Testis (tissue), 3 donors: ENCODE data around the gene PRKAR1A. TPM values are rescaled to one million over a fixed set of nuclear protein-coding genes. Genes with fewer than 3 reads are reported as not detected.

Experiments
- DNase-seq: peaks from one replicate; pipeline ENCODE4 v3.0.0-alpha.2; 2019
- H3K27ac ChIP-seq, 2 donors: fragments of 200-600 bp; sonication (generic); one replicate each; pipeline ENCODE4 v1.5.1; 2019
- H3K27me3 ChIP-seq: fragments of 200-600 bp; sonication (generic); one replicate; pipeline ENCODE4 v1.5.1; 2019
- H3K36me3 ChIP-seq: fragments of 200-600 bp; sonication (generic); one replicate; pipeline ENCODE4 v1.5.1; 2017; ENCODE audit warnings: low read depth; ENCODE audit errors: missing control alignments
- H3K4me1 ChIP-seq: fragments of 200-600 bp; sonication (generic); one replicate; pipeline ENCODE4 v1.5.1; 2019
- H3K4me3 ChIP-seq, 2 donors: fragments of 200-600 bp; sonication (generic); one replicate each; pipeline ENCODE4 v1.5.1; 2017 to 2019
- H3K9me3 ChIP-seq: fragments of 200-600 bp; sonication (generic); one replicate; pipeline ENCODE4 v1.5.1; 2017
- POLR2A ChIP-seq: fragments of 450-650 bp; IDR thresholded peaks from one replicate; pipeline ENCODE4 v1.6.1; 2017; ENCODE audit warnings: antibody characterized with exemption, mild to moderate bottlenecking, moderate library complexity
- WGBS, 2 donors: methylation state at CpG; one replicate each; pipeline ENCODE4 v1.1.5; 2018; 5-methylcytosine and 5-hydroxymethylcytosine counted together
- intact Hi-C: fragments of 100-400 bp; cut with DNase I; formaldehyde crosslinking; loops from one replicate; pipeline ENCODE4 v1.15.1; 2023; ENCODE audit warnings: low total_unique reads
- polyA plus RNA-seq: library from polyadenylated mRNA; stranded (reverse); fragments of 350-450 nt; fragmentation: Illumina TruSeq; extraction: RNeasy Lipid Tissue Mini Kit (QIAGEN cat#74804); gene quantifications from one replicate; pipeline ENCODE4 v1.2.3, GENCODE V29; 2014; ENCODE audit warnings: low read depth, low replicate concordance; ENCODE audit not compliant: insufficient read depth
- total RNA-seq, 2 donors: library from RNA; depleted of rRNA; stranded (reverse); fragments of >200 nt; gene quantifications; one replicate each; pipeline ENCODE4 v1.2.3, GENCODE V29; 2016
- TF ChIP-seq, protein P1 (sequence below), 3 experiments: fragments of 450-650 bp in 2 of 3; fragments of 200-600 bp in 1 of 3; sonication (generic) in 1 of 3; IDR thresholded peaks; one replicate each; pipeline ENCODE4 v1.5.1; 2016 to 2019; ENCODE audit warnings: antibody characterized with exemption in 3 of 3, mild to moderate bottlenecking in 2 of 3, moderate library complexity in 1 of 3

Gene PRKAR1A
- total and polyA plus RNA-seq, 3 donors from 2014 or later: 279 to 375 (median 319) TPM

DNA sequence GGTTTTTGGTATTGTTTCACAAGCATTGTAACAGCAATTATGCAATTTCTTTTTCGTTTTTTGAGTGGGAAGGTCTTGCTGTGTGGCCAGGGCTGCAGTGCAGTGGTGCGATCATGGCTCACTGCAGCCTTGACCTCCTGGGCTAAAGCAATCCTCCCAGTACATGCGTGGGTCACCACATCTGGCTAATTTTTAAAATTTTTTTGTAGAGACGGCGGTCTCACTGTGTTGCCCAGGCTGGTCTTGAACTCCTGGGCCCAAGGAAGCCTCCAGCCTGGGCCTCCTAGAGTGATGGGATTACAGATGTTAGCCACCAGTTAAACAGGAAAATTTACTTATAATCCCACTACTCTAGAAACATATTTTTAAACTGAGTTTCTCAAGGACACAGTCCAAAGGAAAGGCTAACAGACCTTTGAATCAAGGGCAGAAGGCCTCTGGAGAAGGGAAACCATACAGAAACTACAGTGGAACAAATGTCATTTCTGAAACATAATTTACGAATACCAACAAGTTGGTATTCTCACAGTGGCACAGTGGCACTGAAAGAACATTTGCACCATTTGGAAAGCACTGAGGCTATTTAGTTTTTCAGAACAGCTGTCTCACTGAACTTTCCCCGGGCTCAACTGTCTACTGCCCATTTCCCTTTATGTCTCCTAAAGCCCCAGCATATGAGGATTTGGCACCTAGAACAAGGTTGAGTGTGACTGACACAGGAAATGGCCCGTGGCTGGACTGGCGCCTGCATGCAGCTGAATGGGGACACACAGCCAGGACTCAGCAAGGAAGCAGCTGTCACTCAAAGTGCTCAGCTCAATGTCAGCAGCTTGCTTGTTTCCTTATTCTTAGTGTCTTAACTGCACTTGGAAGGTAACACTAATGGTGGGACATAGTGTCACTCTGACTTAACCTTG lies 2.8 kb upstream of the PRKAR1A start:
- WGBS, 2 donors: 42 to 53% methylated on average over 9 of the region's 9 CpGs

DNA sequence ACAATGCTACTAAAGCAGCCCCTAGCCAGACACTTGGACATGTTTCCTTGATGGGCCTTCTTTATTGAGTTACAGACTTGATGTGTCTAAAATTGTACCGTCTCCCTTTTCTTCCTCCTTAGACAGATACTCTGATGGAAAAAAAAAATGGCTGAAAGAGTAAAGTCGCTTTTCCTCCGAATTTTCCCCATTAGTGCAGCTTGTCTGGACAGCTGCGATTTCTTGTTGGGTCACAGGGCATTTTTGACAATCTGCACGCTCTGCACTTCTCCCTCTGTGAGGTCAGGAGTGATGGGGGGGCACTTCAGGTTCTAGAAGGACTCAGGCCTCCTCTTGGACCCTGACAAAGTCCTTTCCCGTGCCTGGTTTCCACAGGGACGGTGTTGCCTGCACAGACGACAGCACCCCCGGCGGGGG lies 968 bp upstream of the PRKAR1A start:
- no peak for DNase-seq
- 2 to 3% methylated on average over 6 to 10 of the region's 10 CpGs for WGBS, 2 donors

More for the DNA sequence above, 2.8 kb upstream of the PRKAR1A start:
- no peaks in the 10 kb centered on the region for H3K36me3 ChIP-seq
- no peaks in the 10 kb centered on the region for H3K9me3 ChIP-seq
- DNase-seq: peak; percentile 45
- peaks cover 32% of the 10 kb centered on the region for H3K4me1 ChIP-seq
- intact Hi-C loops: no loop called here
- no peaks in the 10 kb centered on the region for H3K27me3 ChIP-seq
- TF ChIP-seq, protein P1, sequence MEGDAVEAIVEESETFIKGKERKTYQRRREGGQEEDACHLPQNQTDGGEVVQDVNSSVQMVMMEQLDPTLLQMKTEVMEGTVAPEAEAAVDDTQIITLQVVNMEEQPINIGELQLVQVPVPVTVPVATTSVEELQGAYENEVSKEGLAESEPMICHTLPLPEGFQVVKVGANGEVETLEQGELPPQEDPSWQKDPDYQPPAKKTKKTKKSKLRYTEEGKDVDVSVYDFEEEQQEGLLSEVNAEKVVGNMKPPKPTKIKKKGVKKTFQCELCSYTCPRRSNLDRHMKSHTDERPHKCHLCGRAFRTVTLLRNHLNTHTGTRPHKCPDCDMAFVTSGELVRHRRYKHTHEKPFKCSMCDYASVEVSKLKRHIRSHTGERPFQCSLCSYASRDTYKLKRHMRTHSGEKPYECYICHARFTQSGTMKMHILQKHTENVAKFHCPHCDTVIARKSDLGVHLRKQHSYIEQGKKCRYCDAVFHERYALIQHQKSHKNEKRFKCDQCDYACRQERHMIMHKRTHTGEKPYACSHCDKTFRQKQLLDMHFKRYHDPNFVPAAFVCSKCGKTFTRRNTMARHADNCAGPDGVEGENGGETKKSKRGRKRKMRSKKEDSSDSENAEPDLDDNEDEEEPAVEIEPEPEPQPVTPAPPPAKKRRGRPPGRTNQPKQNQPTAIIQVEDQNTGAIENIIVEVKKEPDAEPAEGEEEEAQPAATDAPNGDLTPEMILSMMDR (IDR thresholded peaks at IDR 0.05): no peak
- no peak for TF ChIP-seq POLR2A
- H3K4me3 ChIP-seq: no peak overlapping the region
- H3K27ac ChIP-seq: peak overlapping the region in 1 of 2 donors; percentile 99

DNA sequence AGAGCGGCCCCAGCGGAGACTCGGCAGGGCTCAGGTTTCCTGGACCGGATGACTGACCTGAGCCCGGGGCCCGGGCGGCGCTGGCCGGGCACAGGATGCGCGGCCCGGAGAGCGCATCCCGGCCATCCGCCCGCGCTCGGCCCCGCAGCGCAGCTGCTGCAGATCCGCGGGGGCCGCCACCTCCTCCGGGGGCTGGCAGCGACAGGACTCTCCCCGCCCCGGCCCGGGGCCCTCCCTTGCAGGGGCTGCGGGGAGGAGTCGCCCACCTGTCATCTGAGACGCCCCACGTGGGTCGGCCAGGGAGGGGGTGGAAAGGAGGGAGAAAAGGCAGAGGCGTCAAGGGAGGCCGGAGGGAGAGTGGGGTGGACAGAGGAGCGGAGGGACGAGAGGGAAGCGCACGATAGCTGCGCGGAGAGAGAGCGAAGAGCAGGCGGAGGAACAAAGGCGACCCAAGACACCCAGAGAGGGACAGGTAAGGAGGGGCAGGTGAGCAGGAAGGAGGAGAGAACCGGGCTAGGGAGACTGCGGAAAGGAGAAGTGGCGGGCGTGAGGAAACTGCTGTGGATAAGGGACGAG lies 471 bp upstream of the PRKAR1A start:
- peak; percentile 89 for DNase-seq
- WGBS, 2 donors: 0 to 1% methylated on average over 17 to 49 of the region's 49 CpGs
- Histone ChIP-seq H3K27ac (peak overlapping the region; percentile 98 to 99), H3K4me1 (peaks cover 44% of the 10 kb centered on the region), H3K4me3 (peak overlapping the region; percentile 94 to 98), H3K9me3 (no peaks in the 10 kb centered on the region), H3K27me3 (no peaks in the 10 kb centered on the region), H3K36me3 (no peaks in the 10 kb centered on the region)
- TF ChIP-seq, protein P1 (IDR thresholded peaks at IDR 0.05): no peak
- TF ChIP-seq POLR2A: no peak
- intact Hi-C loops: no loop called here

More for the DNA sequence above, 968 bp upstream of the PRKAR1A start:
- no peaks in the 10 kb centered on the region for H3K9me3 ChIP-seq
- TF ChIP-seq, protein P1 (IDR thresholded peaks at IDR 0.05): no peak
- no peak for TF ChIP-seq POLR2A
- intact Hi-C loops: no loop called here
- no peaks in the 10 kb centered on the region for H3K27me3 ChIP-seq
- H3K4me3 ChIP-seq: peak overlapping the region; percentile 94 to 98
- peaks cover 44% of the 10 kb centered on the region for H3K4me1 ChIP-seq
- no peaks in the 10 kb centered on the region for H3K36me3 ChIP-seq
- H3K27ac ChIP-seq: peak overlapping the region; percentile 98 to 99

DNA sequence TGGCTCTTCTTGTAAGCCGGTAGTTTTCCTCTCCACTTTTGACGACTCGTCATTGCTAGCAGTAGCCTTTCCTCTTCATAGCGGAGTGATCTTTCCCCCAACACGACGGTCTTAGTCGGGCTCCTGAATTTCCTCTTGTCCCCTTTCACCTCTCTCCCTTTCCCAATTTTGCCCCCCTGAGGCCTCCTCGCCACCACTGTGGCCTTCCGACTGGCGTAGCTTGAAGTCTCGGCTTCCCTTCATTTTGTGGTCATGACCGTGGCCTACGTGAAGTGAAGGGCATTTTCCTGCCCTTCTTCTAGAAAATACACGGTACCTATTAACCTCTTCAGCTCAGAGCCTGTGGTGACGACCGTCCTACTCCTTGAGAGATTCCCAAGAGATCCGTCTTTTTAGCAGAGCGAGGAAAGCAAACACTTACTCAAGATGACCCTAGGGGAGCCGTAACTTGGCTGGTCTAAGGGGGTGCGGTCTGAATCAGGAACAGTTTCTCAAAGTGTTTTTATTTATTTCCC lies 787 bp downstream of the PRKAR1A start:
- Histone ChIP-seq H3K27ac (peak overlapping the region; percentile 98 to 99), H3K4me1 (peaks cover 44% of the 10 kb centered on the region), H3K36me3 (no peaks in the 10 kb centered on the region), H3K4me3 (peak overlapping the region; percentile 94 to 98), H3K27me3 (no peaks in the 10 kb centered on the region), H3K9me3 (no peaks in the 10 kb centered on the region)
- peak; percentile 53 for DNase-seq
- intact Hi-C loops: no loop called here
- WGBS, 2 donors: 0% methylated on average over 20 of the region's 20 CpGs
- no peak for TF ChIP-seq POLR2A
- TF ChIP-seq, protein P1 (IDR thresholded peaks at IDR 0.05): no peak
